Naive thymus-derived CD4-positive, alpha-beta T cell (primary cell): ENCODE results near the gene ZNF672. TPM values are rescaled to one million over a fixed set of nuclear protein-coding genes. Genes with fewer than 3 reads are reported as not detected.

Source experiments
- ATAC-seq: fragments of 150-1000 bp; cut with Tn5 transposase; 2 replicates; pipeline ENCODE4 v1.10.0; 2021; ENCODE audit warnings: mild to moderate bottlenecking, moderate library complexity
- CTCF ChIA-PET: fragments of 350-600 bp; sonication (Branson Sonifier 250); formaldehyde crosslinking; loops from one replicate; lab custom pipeline; 2021; ENCODE audit warnings: antibody characterized with exemption; lab: Charles Lee
- POLR2A ChIA-PET: fragments of 350-600 bp; sonication (Branson Sonifier 250); formaldehyde crosslinking; loops from one replicate; lab custom pipeline; 2021; ENCODE audit warnings: antibody characterized with exemption, inconsistent platforms; lab: Charles Lee
- DNase-seq, 9 donors: peaks; one replicate each; pipeline versions ENCODE4 v3.0.0 to v3.0.0-alpha.2; 2020 to 2022; ENCODE audit warnings: mixed read lengths in 1 of 9
- H3K27ac ChIP-seq: one replicate; pipeline ENCODE4 v1.7.0; 2013; ENCODE audit warnings: mild to moderate bottlenecking, low read depth, low read length, moderate library complexity
- H3K27me3 ChIP-seq, 2 donors: one replicate each; pipeline ENCODE4 v1.7.0; 2013; ENCODE audit warnings: low read length in 2 of 2, mild to moderate bottlenecking in 2 of 2, moderate library complexity in 2 of 2; ENCODE audit not compliant: control insufficient read depth in 2 of 2, insufficient read depth in 2 of 2
- H3K36me3 ChIP-seq, 3 experiments: 1 replicate in 2 of 3; 2 replicates in 1 of 3; pipeline ENCODE4 v1.7.0; 2013; ENCODE audit warnings: low read length in 3 of 3, mild to moderate bottlenecking in 3 of 3, moderate library complexity in 1 of 3; ENCODE audit not compliant: insufficient read depth in 3 of 3, control insufficient read depth in 2 of 3
- H3K4me1 ChIP-seq, 2 donors: one replicate each; pipeline ENCODE4 v1.7.0; 2013; ENCODE audit warnings: low read length in 2 of 2, mild to moderate bottlenecking in 2 of 2, moderate library complexity in 1 of 2; ENCODE audit not compliant: control insufficient read depth in 2 of 2, insufficient read depth in 2 of 2
- H3K4me3 ChIP-seq: 2 replicates; pipeline ENCODE4 v1.7.0; 2013; ENCODE audit warnings: mild to moderate bottlenecking, low read length
- H3K9me3 ChIP-seq, 3 experiments: 1 replicate in 2 of 3; 2 replicates in 1 of 3; pipeline ENCODE4 v1.7.0; 2013; ENCODE audit warnings: low read length in 3 of 3; ENCODE audit not compliant: control insufficient read depth in 2 of 3
- H3K27ac Mint-ChIP-seq, 9 donors: one replicate each; pipeline ENCODE4 v1.8.0; 2020 to 2022; ENCODE audit warnings: mixed read lengths in 9 of 9, mild to moderate bottlenecking in 8 of 9, moderate library complexity in 5 of 9, inconsistent platforms in 2 of 9
- H3K27me3 Mint-ChIP-seq, 5 donors: one replicate each; pipeline ENCODE4 v1.8.0; 2021 to 2022; ENCODE audit warnings: mixed read lengths in 5 of 5, mild to moderate bottlenecking in 1 of 5
- H3K36me3 Mint-ChIP-seq, 5 donors: one replicate each; pipeline ENCODE4 v1.8.0; 2020 to 2022; ENCODE audit warnings: mixed read lengths in 5 of 5, mild to moderate bottlenecking in 3 of 5, inconsistent platforms in 1 of 5
- H3K4me1 Mint-ChIP-seq, 7 donors: one replicate each; pipeline ENCODE4 v1.8.0; 2020 to 2022; ENCODE audit warnings: mixed read lengths in 7 of 7, mild to moderate bottlenecking in 3 of 7, inconsistent platforms in 1 of 7
- H3K4me3 Mint-ChIP-seq, 10 donors: one replicate each; pipeline ENCODE4 v1.8.0; 2020 to 2022; ENCODE audit warnings: mild to moderate bottlenecking in 10 of 10, mixed read lengths in 10 of 10, moderate library complexity in 6 of 10, inconsistent platforms in 2 of 10
- H3K9me3 Mint-ChIP-seq, 11 donors: one replicate each; pipeline ENCODE4 v1.8.0; 2020 to 2022; ENCODE audit warnings: mixed read lengths in 11 of 11, mild to moderate bottlenecking in 4 of 11, inconsistent platforms in 1 of 11, moderate library complexity in 1 of 11
- intact Hi-C, 2 donors: fragments of 100-400 bp; cut with micrococcal nuclease; formaldehyde crosslinking; loops; one replicate each; pipeline ENCODE4 v1.15.1; 2023
- polyA plus RNA-seq, 2 donors: library from polyadenylated mRNA; unstranded; fragments of 300-500 nt; fragmentation: Illumina TruSeq; gene quantifications; one replicate each; pipeline ENCODE4 v1.2.3, GENCODE V29; 2021
- total RNA-seq, 6 experiments: library from RNA in 5 of 6; stranded (reverse) in 5 of 6; gene quantifications; 1 replicate in 5 of 6; 2 replicates in 1 of 6; pipeline ENCODE4 v1.2.3 and lab custom pipeline; 2021 to 2026

Gene ZNF672
- total and polyA plus RNA-seq, 7 experiments from 2014 or later: 16.6 to 49.8 (median 35.3) TPM

DNA sequence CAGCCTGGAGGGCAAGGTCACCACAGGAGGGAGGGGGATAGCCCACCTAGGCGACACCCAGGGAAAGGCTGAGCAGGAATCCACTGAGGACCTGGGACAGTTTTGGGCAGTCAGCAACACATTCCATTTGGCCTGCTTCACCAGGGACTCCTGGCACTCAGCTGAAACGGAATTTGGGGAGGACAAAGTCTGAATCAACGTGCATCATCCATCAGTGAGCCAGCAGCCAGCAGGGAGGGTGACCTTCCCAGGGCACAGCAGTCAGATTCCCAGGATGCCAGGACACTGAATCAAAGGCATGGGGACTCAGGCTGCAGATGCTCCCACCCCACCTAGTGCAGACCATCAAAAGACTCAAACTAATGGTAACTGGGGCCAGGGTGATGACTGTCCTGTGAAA, 16.9 kb upstream of the ZNF672 start:
- H3K27ac ChIP-seq: no peak overlapping the region

DNA sequence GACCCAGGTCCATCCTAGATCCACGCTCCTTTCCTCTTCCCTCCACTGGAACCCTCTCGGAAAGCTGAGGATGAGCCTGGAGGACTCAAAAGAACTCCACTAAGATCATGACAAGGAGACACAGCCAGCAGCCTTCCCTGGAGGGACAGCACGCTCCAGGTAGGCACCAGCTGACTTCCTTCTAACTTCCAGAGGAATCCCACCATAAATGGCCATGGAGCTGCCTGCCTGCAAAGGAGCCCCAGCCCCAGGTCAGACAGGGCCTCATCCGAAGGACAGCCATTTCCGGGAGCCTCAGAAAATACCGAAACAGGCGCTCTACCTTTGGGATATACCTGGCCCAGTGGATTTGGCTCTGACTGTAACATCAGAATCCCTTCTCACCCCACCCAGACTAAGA, 16.4 kb upstream of the ZNF672 start:
- Mint-ChIP-seq H3K4me3 (peak overlapping the region in 9 of 10 donors; percentile 25 to 99 (median 95)), H3K9me3 (peaks cover 0 to 3% (median 0%) of the 10 kb centered on the region in 11 donors), H3K4me1 (peaks cover 69 to 97% (median 88%) of the 10 kb centered on the region in 7 donors), H3K27me3 (no peaks in the 10 kb centered on the region), H3K27ac (peak overlapping the region in 4 of 9 donors; percentile 28 to 98 (median 56)), H3K36me3 (peaks cover 0 to 37% (median 19%) of the 10 kb centered on the region in 5 donors)
- peaks cover 0 to 33% (median 0%) of the 10 kb centered on the region in 3 experiments for H3K36me3 ChIP-seq
- intact Hi-C loops: no loop called here
- H3K27ac ChIP-seq: no peak overlapping the region
- POLR2A ChIA-PET: interaction anchor here (0.6 to 1.2 kb wide), 5 partner anchors 12 to 216 kb away, joined by 3 to 8 read pairs (median 3); partner anchors contain the start of genes ZNF672 and ZNF692
- H3K4me1 ChIP-seq: peaks cover 48 to 75% of the 10 kb centered on the region in 2 donors
- no peaks in the 10 kb centered on the region for H3K9me3 ChIP-seq
- ATAC-seq: no peak
- no peak overlapping the region for H3K4me3 ChIP-seq
- no peak for DNase-seq
- CTCF ChIA-PET: no interaction called here
- no peaks in the 10 kb centered on the region for H3K27me3 ChIP-seq

More for the DNA sequence above, 16.9 kb upstream of the ZNF672 start:
- H3K4me3 Mint-ChIP-seq: peak overlapping the region in 8 of 10 donors; percentile 11 to 99 (median 27)
- peaks cover 46 to 80% of the 10 kb centered on the region in 2 donors for H3K4me1 ChIP-seq
- peaks cover 73 to 100% (median 92%) of the 10 kb centered on the region in 7 donors for H3K4me1 Mint-ChIP-seq
- H3K9me3 Mint-ChIP-seq: peaks cover 0 to 3% (median 0%) of the 10 kb centered on the region in 11 donors
- ChIA-PET CTCF (no interaction called here), POLR2A (interaction anchor here (1.2 kb wide), 1 partner anchor 17 kb away, joined by 6 read pairs; the partner anchor contains the start of gene ZNF672)
- H3K36me3 ChIP-seq: peaks cover 0 to 29% (median 0%) of the 10 kb centered on the region in 3 experiments
- no peaks in the 10 kb centered on the region for H3K9me3 ChIP-seq
- ATAC-seq: no peak
- no peaks in the 10 kb centered on the region for H3K27me3 Mint-ChIP-seq
- H3K27ac Mint-ChIP-seq: peak overlapping the region in 6 of 9 donors; percentile 28 to 98 (median 54)
- intact Hi-C loops: no loop called here
- peak in 1 of 9 donors; percentile 15 for DNase-seq
- no peaks in the 10 kb centered on the region for H3K27me3 ChIP-seq
- no peak overlapping the region for H3K4me3 ChIP-seq
- peaks cover 0 to 39% (median 19%) of the 10 kb centered on the region in 5 donors for H3K36me3 Mint-ChIP-seq

DNA sequence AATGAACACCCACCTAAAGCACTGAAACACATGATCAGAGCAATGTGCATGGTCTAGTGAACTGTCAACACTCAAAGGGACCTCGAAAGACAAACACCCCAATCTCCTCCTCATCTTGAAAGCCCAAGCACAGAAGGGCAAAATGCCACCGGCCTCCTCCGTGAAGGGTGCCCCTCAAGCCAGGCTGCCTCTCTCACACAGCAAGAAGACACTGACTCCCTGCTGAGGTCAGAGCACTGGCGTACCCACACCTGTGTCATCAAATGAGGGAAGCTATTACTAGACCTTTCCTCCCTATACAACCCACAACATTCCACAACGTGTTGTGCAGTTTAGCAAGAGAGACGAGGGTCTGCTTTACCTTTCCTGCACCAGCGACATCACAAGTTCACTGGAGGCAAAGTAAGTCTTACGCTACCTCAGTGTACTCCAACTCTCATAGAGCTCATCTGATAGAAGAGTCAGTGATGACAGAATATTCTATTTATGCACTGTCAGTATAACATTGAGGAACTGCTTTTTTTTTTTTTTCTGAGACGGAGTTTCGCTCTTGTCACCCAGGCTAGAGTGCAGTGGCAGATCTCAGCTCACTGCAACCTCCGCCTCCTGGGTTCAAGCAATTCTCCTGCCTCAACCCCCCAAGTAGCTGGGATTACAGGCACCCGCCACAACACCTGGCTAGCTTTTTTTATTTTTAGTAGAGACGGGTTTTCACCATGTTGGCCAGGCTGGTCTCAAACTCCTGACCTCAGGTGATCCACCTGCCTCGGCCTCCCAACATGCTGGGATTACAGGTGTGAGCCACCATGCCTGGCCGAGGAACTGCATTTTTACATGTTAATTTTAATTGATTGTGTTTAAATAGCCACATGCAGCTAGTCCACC, 15.6 kb upstream of the ZNF672 start:
- Mint-ChIP-seq H3K36me3 (peaks cover 0 to 34% (median 19%) of the 10 kb centered on the region in 5 donors), H3K9me3 (peaks cover 0 to 4% (median 0%) of the 10 kb centered on the region in 11 donors), H3K4me1 (peaks cover 67 to 97% (median 85%) of the 10 kb centered on the region in 7 donors), H3K27me3 (no peaks in the 10 kb centered on the region), H3K4me3 (peak overlapping the region; percentile 92 to 99 (median 98)), H3K27ac (peak overlapping the region in 5 of 9 donors; percentile 28 to 98 (median 67))
- H3K27ac ChIP-seq: no peak overlapping the region
- POLR2A ChIA-PET: interaction anchor here (0.6 to 1.5 kb wide), 6 partner anchors 9 to 217 kb away, joined by 3 to 8 read pairs (median 3); partner anchors contain the start of genes ZNF672 and ZNF692
- peaks cover 0 to 33% (median 0%) of the 10 kb centered on the region in 3 experiments for H3K36me3 ChIP-seq
- ATAC-seq (no peak), DNase-seq (peak in 1 of 9 donors; percentile 18)
- no peaks in the 10 kb centered on the region for H3K9me3 ChIP-seq
- intact Hi-C loops: no loop called here
- H3K4me1 ChIP-seq: peaks cover 52 to 75% of the 10 kb centered on the region in 2 donors
- no peaks in the 10 kb centered on the region for H3K27me3 ChIP-seq
- H3K4me3 ChIP-seq: no peak overlapping the region
- CTCF ChIA-PET: interaction anchor here (0.7 kb wide), 1 partner anchor 27 kb away, joined by 3 read pairs; no protein-coding TSS in a partner anchor

- ATAC-seq (no peak), DNase-seq (no peak)
- peaks cover 0 to 4% (median 0%) of the 10 kb centered on the region in 11 donors for H3K9me3 Mint-ChIP-seq
- Histone ChIP-seq H3K27me3 (no peaks in the 10 kb centered on the region), H3K36me3 (peaks cover 0 to 33% (median 0%) of the 10 kb centered on the region in 3 experiments), H3K4me3 (peak overlapping the region; percentile 89), H3K27ac (peak overlapping the region; percentile 96), H3K9me3 (no peaks in the 10 kb centered on the region), H3K4me1 (peaks cover 52 to 65% of the 10 kb centered on the region in 2 donors)
- H3K4me1 Mint-ChIP-seq: peaks cover 58 to 93% (median 74%) of the 10 kb centered on the region in 7 donors
- peak overlapping the region; percentile 92 to 99 (median 98) for H3K4me3 Mint-ChIP-seq
- H3K27ac Mint-ChIP-seq: peak overlapping the region in 7 of 9 donors; percentile 52 to 100 (median 98)
- intact Hi-C loops: no loop called here
- no peaks in the 10 kb centered on the region for H3K27me3 Mint-ChIP-seq
- CTCF ChIA-PET: no interaction called here
- peaks cover 0 to 34% (median 19%) of the 10 kb centered on the region in 5 donors for H3K36me3 Mint-ChIP-seq
- POLR2A ChIA-PET: interaction anchor here (1.5 kb wide), 1 partner anchor 10 kb away, joined by 3 read pairs; no protein-coding TSS in a partner anchor
Measured at GRCh38 chr1:248823517-248824001, 14.5 kb upstream of the ZNF672 start.

- Mint-ChIP-seq H3K27ac (peak overlapping the region in 8 of 9 donors; percentile 78 to 100 (median 98)), H3K9me3 (peaks cover 0 to 4% (median 0%) of the 10 kb centered on the region in 11 donors), H3K27me3 (no peaks in the 10 kb centered on the region), H3K4me3 (peak overlapping the region; percentile 92 to 99 (median 98)), H3K4me1 (peaks cover 53 to 86% (median 67%) of the 10 kb centered on the region in 7 donors), H3K36me3 (peaks cover 0 to 30% (median 12%) of the 10 kb centered on the region in 5 donors)
- H3K4me3 ChIP-seq: peak overlapping the region; percentile 89
- POLR2A ChIA-PET: interaction anchor here (1.9 to 5.7 kb wide), 2 partner anchors 8 to 15 kb away, joined by 8 to 121 read pairs; partner anchors contain the start of gene ZNF672
- ATAC-seq (no peak), DNase-seq (peak in 1 of 9 donors; percentile 21)
- H3K9me3 ChIP-seq: no peaks in the 10 kb centered on the region
- H3K4me1 ChIP-seq: peaks cover 45 to 57% of the 10 kb centered on the region in 2 donors
- intact Hi-C loops: no loop called here
- peaks cover 0 to 33% (median 0%) of the 10 kb centered on the region in 3 experiments for H3K36me3 ChIP-seq
- no peaks in the 10 kb centered on the region for H3K27me3 ChIP-seq
- CTCF ChIA-PET: no interaction called here
- peak overlapping the region; percentile 96 for H3K27ac ChIP-seq
Measured at GRCh38 chr1:248824301-248824700, 13.7 kb upstream of the ZNF672 start.
